ENCODE measurements around the gene BMPR1A. TPM values are rescaled to one million over a fixed set of nuclear protein-coding genes. Genes with fewer than 3 reads are reported as not detected.

Gene BMPR1A
- total and polyA plus RNA-seq, 2 of the 13 experiments (the other 11 are each of a cell fraction or from before 2014, with no cell fraction given) = 17.8 to 44.2 TPM

DNA sequence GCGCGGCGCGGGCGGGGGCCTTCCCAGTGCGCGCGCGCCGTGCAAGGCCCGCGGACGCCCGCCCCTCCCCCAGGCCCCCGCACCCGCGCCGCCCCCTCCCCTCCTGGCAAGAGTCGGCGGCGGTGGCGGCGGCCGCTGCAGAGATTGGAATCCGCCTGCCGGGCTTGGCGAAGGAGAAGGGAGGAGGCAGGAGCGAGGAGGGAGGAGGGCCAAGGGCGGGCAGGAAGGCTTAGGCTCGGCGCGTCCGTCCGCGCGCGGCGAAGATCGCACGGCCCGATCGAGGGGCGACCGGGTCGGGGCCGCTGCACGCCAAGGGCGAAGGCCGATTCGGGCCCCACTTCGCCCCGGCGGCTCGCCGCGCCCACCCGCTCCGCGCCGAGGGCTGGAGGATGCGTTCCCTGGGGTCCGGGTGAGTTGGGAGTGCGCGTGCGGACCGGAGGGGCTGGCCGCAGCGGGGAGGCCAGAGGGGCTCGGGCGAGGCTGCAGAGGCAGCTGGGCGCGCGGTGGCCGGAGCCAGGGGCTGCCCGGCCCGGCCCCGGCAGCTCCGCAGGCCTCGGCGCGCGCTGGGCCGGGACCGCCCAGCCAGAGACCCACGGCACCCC lies at the start of gene BMPR1A (continued):
- no peak for TF ChIP-seq POGZ (CRISPR knock-in tag; IDR thresholded peaks at IDR 0.05)
- TF ChIP-seq MTA3 (CRISPR knock-in tag; IDR thresholded peaks at IDR 0.05) = no peak
- no peak for TF ChIP-seq EZH2 (conservative IDR thresholded peaks at IDR 0.05; ENCODE audit: low read depth, low read length)
- no peak for TF ChIP-seq KLF13 (CRISPR knock-in tag; IDR thresholded peaks at IDR 0.05)
- TF ChIP-seq MTF1 (CRISPR knock-in tag; IDR thresholded peaks at IDR 0.05) = no peak
- no peak for TF ChIP-seq ZNF619 (CRISPR knock-in tag; IDR thresholded peaks at IDR 0.05)
- TF ChIP-seq GATAD1 (CRISPR knock-in tag; IDR thresholded peaks at IDR 0.05) = no peak; the same call in 1 of the 2 replicates
- no peak for TF ChIP-seq U2AF2 (IDR thresholded peaks at IDR 0.05; ENCODE audit: low read depth, low read length)
- TF ChIP-seq ZNF83 (CRISPR knock-in tag; IDR thresholded peaks at IDR 0.05; ENCODE audit: borderline replicate concordance) = no peak
- no peak for TF ChIP-seq ZNF570 (CRISPR knock-in tag; IDR thresholded peaks at IDR 0.05; ENCODE audit: borderline replicate concordance)
- peak; percentile 31; the same call in 1 of the 2 replicates for TF ChIP-seq ZNF253 (CRISPR knock-in tag; IDR thresholded peaks at IDR 0.05; ENCODE audit: borderline replicate concordance)
- TF ChIP-seq ARHGAP35 (CRISPR knock-in tag; IDR thresholded peaks at IDR 0.05; ENCODE audit: borderline replicate concordance) = no peak
- TF ChIP-seq, protein P1, sequence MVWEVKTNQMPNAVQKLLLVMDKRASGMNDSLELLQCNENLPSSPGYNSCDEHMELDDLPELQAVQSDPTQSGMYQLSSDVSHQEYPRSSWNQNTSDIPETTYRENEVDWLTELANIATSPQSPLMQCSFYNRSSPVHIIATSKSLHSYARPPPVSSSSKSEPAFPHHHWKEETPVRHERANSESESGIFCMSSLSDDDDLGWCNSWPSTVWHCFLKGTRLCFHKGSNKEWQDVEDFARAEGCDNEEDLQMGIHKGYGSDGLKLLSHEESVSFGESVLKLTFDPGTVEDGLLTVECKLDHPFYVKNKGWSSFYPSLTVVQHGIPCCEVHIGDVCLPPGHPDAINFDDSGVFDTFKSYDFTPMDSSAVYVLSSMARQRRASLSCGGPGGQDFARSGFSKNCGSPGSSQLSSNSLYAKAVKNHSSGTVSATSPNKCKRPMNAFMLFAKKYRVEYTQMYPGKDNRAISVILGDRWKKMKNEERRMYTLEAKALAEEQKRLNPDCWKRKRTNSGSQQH (CRISPR knock-in tag; IDR thresholded peaks at IDR 0.05; ENCODE audit: low read depth) = no peak
- TF ChIP-seq THAP11 (CRISPR knock-in tag; IDR thresholded peaks at IDR 0.05) = no peak
- TF ChIP-seq FOXA3 (CRISPR knock-in tag; IDR thresholded peaks at IDR 0.05) = no peak
- TF ChIP-seq ZNF660 (CRISPR knock-in tag; IDR thresholded peaks at IDR 0.05; ENCODE audit: borderline replicate concordance, low read depth) = no peak
- TF ChIP-seq SMAD9 (CRISPR knock-in tag; IDR thresholded peaks at IDR 0.05) = no peak
- no peak for TF ChIP-seq CBX5 (CRISPR knock-in tag; IDR thresholded peaks at IDR 0.05; ENCODE audit: borderline replicate concordance)
- TF ChIP-seq ZNF264 (CRISPR knock-in tag; IDR thresholded peaks at IDR 0.05) = no peak
- TF ChIP-seq KMT2B (CRISPR knock-in tag; IDR thresholded peaks at IDR 0.05) = no peak
- TF ChIP-seq ZNF563 (CRISPR knock-in tag; IDR thresholded peaks at IDR 0.05) = no peak
- no peak for TF ChIP-seq ZNF589 (CRISPR knock-in tag; conservative IDR thresholded peaks at IDR 0.05)
- TF ChIP-seq ZNF737 (CRISPR knock-in tag; IDR thresholded peaks at IDR 0.05; ENCODE audit: borderline replicate concordance) = no peak
- TF ChIP-seq HNF4A (CRISPR knock-in tag; IDR thresholded peaks at IDR 0.05) = no peak
- TF ChIP-seq, protein P2, sequence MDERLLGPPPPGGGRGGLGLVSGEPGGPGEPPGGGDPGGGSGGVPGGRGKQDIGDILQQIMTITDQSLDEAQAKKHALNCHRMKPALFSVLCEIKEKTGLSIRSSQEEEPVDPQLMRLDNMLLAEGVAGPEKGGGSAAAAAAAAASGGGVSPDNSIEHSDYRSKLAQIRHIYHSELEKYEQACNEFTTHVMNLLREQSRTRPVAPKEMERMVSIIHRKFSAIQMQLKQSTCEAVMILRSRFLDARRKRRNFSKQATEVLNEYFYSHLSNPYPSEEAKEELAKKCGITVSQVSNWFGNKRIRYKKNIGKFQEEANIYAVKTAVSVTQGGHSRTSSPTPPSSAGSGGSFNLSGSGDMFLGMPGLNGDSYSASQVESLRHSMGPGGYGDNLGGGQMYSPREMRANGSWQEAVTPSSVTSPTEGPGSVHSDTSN (CRISPR knock-in tag; IDR thresholded peaks at IDR 0.05) = no peak
- TF ChIP-seq, protein P3, sequence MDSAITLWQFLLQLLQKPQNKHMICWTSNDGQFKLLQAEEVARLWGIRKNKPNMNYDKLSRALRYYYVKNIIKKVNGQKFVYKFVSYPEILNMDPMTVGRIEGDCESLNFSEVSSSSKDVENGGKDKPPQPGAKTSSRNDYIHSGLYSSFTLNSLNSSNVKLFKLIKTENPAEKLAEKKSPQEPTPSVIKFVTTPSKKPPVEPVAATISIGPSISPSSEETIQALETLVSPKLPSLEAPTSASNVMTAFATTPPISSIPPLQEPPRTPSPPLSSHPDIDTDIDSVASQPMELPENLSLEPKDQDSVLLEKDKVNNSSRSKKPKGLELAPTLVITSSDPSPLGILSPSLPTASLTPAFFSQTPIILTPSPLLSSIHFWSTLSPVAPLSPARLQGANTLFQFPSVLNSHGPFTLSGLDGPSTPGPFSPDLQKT (CRISPR knock-in tag; IDR thresholded peaks at IDR 0.05; ENCODE audit: borderline replicate concordance) = no peak
- TF ChIP-seq PHF8 (CRISPR knock-in tag; IDR thresholded peaks at IDR 0.05) = peak; percentile 52; the same call in 1 of the 2 replicates

Measured in HepG2 (cell line).